CD4-positive, alpha-beta T cell (primary cell): ENCODE measurements around the gene SAPCD1. TPM values are rescaled to one million over a fixed set of nuclear protein-coding genes. Genes with fewer than 3 reads are reported as not detected.

Source experiments
- ATAC-seq: fragments of 200-7000 bp; cut with Tn5 transposase; one replicate; pipeline ENCODE4 v1.10.0; 2022; ENCODE audit warnings: mild to moderate bottlenecking; ENCODE audit not compliant: poor library complexity
- CTCF ChIA-PET: fragments of 350-600 bp; sonication (Branson Sonifier 250); formaldehyde crosslinking; loops from one replicate; lab custom pipeline; 2021; ENCODE audit warnings: antibody characterized with exemption, inconsistent platforms; lab: Charles Lee
- POLR2A ChIA-PET: fragments of 350-600 bp; sonication (Branson Sonifier 250); formaldehyde crosslinking; loops from one replicate; lab custom pipeline; 2021; ENCODE audit warnings: antibody characterized with exemption, inconsistent platforms; lab: Charles Lee
- DNase-seq, 14 experiments: peaks; one replicate each; pipeline ENCODE4 v3.0.0-alpha.2; 2013 to 2020; ENCODE audit warnings: mixed read lengths in 2 of 14
- H3K27ac ChIP-seq, 2 donors: one replicate each; pipeline versions ENCODE4 v1.5.1 to v1.7.0; 2013; ENCODE audit warnings: low read length in 2 of 2, low read depth in 1 of 2, mild to moderate bottlenecking in 1 of 2
- H3K27me3 ChIP-seq, 2 experiments: 1 replicate in 1 of 2; 2 replicates in 1 of 2; pipeline versions ENCODE4 v1.6.1 to v1.7.0; 2013; ENCODE audit warnings: low read length in 2 of 2, control low read depth in 1 of 2, mild to moderate bottlenecking in 1 of 2, moderate library complexity in 1 of 2; ENCODE audit not compliant: insufficient read depth in 2 of 2, control insufficient read depth in 1 of 2
- H3K36me3 ChIP-seq: one replicate; pipeline ENCODE4 v1.6.1; 2013; ENCODE audit warnings: low read length, control low read depth; ENCODE audit not compliant: insufficient read depth
- H3K4me1 ChIP-seq: one replicate; pipeline ENCODE4 v1.6.1; 2013; ENCODE audit warnings: low read length, control low read depth; ENCODE audit not compliant: insufficient read depth
- H3K4me3 ChIP-seq: one replicate; pipeline ENCODE4 v1.5.1; 2013; ENCODE audit warnings: mild to moderate bottlenecking, low read length, moderate library complexity
- H3K9me3 ChIP-seq, 2 experiments: 1 replicate in 1 of 2; 2 replicates in 1 of 2; pipeline versions ENCODE4 v1.6.1 to v1.7.0; 2013; ENCODE audit warnings: low read length in 2 of 2, mild to moderate bottlenecking in 2 of 2, control low read depth in 1 of 2, moderate library complexity in 1 of 2; ENCODE audit not compliant: control insufficient read depth in 1 of 2, insufficient read depth in 1 of 2
- H3K27ac Mint-ChIP-seq: one replicate; pipeline ENCODE4 v1.8.0; 2020; ENCODE audit warnings: mixed read lengths
- H3K27me3 Mint-ChIP-seq: one replicate; pipeline ENCODE4 v1.8.0; 2021; ENCODE audit warnings: mixed read lengths
- H3K36me3 Mint-ChIP-seq: one replicate; pipeline ENCODE4 v1.8.0; 2021; ENCODE audit warnings: low read depth, mixed read lengths
- H3K4me1 Mint-ChIP-seq: one replicate; pipeline ENCODE4 v1.8.0; 2021; ENCODE audit warnings: low read depth, mixed read lengths
- H3K4me3 Mint-ChIP-seq: one replicate; pipeline ENCODE4 v1.8.0; 2020; ENCODE audit warnings: mild to moderate bottlenecking, mixed read lengths
- H3K9me3 Mint-ChIP-seq: one replicate; pipeline ENCODE4 v1.8.0; 2020; ENCODE audit warnings: mixed read lengths
- intact Hi-C, 2 experiments: fragments of 100-400 bp; cut with DNase I in 1 of 2; cut with micrococcal nuclease in 1 of 2; formaldehyde crosslinking; loops; one replicate each; pipeline versions ENCODE4 v1.15.1 to v1.9.0; 2023 to 2025; cut with DNase I, micrococcal nuclease
- total RNA-seq, 174 experiments: library from RNA in 2 of 174; stranded (reverse) in 2 of 174; gene quantifications; one replicate each; pipeline ENCODE4 v1.2.3 and lab custom pipeline; 2021 to 2026
- TF ChIP-seq, protein P1 (sequence below): fragments of 200-600 bp; IDR thresholded peaks from one replicate; pipeline ENCODE4 v1.8.0; 2022; ENCODE audit warnings: antibody characterized with exemption, mild to moderate bottlenecking

SAPCD1 gene
- total RNA-seq, 2 experiments from 2014 or later: 2.7 to 2.8 TPM

DNA sequence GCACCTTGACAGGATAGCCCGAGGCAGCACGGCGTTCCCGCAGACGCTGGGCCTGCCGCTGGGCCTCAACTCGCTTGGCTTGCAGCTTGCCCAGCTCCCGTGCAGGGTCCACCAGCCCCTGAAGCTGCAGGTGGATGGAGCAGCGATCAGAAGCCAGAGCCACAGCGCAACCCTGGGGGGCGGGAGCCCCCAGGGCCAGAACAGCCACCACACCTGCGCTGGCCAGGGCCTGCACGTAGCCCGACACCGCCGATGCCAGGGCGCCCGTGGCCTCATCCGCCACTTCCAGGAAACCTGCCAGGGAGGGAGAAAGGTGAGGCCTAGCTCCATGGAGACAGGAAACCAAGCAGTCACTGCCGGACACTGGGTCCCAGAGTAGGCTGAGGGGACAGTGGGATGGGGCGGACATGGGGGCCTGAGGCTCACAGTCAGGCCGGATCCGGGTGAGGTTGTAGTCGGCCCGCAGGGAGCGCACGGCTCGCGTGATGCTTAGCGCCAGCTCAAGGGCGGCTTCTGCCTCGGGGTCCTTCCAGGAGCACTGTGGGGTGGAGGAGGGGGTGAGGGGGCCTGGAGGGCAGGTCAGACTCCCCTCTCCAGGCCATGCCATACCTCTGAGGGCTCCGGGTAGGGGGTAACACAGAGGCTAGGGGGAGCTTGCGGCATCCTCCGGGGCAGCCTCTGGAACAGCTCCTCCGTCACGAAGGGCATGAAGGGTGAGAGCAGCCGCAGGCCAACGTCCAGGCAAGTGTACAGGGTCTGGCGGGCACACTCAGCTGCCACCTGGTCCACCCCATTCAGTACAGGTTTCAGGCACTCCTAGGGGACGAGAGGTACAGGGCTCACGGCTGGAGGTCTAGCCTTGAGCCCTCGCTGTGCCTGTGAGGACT is 16.8 kb downstream of the SAPCD1 start:
- no peaks in the 10 kb centered on the region for H3K9me3 Mint-ChIP-seq
- ChIA-PET CTCF (interaction anchor here (1.6 kb wide), 1 partner anchor 10 kb away, joined by 3 read pairs; no protein-coding TSS in a partner anchor), POLR2A (no interaction called here)
- DNase-seq: no peak
- Histone ChIP-seq H3K4me1 (peaks cover 37% of the 10 kb centered on the region), H3K4me3 (no peak overlapping the region), H3K36me3 (peaks cover 53% of the 10 kb centered on the region), H3K27ac (no peak overlapping the region), H3K27me3 (no peaks in the 10 kb centered on the region), H3K9me3 (no peaks in the 10 kb centered on the region)
- H3K27me3 Mint-ChIP-seq: no peaks in the 10 kb centered on the region
- H3K4me3 Mint-ChIP-seq: no peak overlapping the region
- H3K36me3 Mint-ChIP-seq: peaks cover 40% of the 10 kb centered on the region
- H3K27ac Mint-ChIP-seq: no peak overlapping the region
- TF ChIP-seq, protein P1, sequence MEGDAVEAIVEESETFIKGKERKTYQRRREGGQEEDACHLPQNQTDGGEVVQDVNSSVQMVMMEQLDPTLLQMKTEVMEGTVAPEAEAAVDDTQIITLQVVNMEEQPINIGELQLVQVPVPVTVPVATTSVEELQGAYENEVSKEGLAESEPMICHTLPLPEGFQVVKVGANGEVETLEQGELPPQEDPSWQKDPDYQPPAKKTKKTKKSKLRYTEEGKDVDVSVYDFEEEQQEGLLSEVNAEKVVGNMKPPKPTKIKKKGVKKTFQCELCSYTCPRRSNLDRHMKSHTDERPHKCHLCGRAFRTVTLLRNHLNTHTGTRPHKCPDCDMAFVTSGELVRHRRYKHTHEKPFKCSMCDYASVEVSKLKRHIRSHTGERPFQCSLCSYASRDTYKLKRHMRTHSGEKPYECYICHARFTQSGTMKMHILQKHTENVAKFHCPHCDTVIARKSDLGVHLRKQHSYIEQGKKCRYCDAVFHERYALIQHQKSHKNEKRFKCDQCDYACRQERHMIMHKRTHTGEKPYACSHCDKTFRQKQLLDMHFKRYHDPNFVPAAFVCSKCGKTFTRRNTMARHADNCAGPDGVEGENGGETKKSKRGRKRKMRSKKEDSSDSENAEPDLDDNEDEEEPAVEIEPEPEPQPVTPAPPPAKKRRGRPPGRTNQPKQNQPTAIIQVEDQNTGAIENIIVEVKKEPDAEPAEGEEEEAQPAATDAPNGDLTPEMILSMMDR: no peak
- ATAC-seq: no peak
- peaks cover 20% of the 10 kb centered on the region for H3K4me1 Mint-ChIP-seq
- intact Hi-C loops: no loop called here

DNA sequence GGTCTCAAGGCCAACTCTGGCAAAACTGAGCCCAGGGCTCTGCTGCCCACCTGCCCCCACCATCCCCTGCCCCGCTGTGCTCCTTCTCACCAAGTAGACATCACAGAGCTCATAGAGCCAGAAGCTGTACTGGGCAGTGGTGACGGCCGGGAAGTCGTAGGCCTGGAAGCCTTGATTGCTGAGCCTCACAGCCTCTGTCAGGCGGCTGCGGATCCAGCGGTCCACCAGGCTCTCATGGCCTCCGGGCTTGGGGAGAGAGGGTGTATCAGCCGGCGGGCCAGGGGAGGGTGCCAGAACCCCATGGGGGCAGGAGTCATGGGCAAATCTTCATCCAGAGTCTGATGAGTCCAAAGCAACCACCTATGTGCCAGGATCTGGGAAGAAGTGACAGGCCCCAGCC is 17.5 kb downstream of the SAPCD1 start:
- ATAC-seq (no peak), DNase-seq (no peak)
- TF ChIP-seq, protein P1: no peak
- intact Hi-C loops: no loop called here
- H3K27ac Mint-ChIP-seq: no peak overlapping the region
- no peaks in the 10 kb centered on the region for H3K27me3 Mint-ChIP-seq
- Histone ChIP-seq H3K27ac (no peak overlapping the region), H3K9me3 (no peaks in the 10 kb centered on the region), H3K4me3 (no peak overlapping the region), H3K36me3 (peaks cover 59% of the 10 kb centered on the region), H3K27me3 (no peaks in the 10 kb centered on the region), H3K4me1 (peaks cover 32% of the 10 kb centered on the region)
- peaks cover 47% of the 10 kb centered on the region for H3K36me3 Mint-ChIP-seq
- H3K9me3 Mint-ChIP-seq: no peaks in the 10 kb centered on the region
- CTCF ChIA-PET: no interaction called here
- POLR2A ChIA-PET: no interaction called here
- H3K4me1 Mint-ChIP-seq: peaks cover 20% of the 10 kb centered on the region
- no peak overlapping the region for H3K4me3 Mint-ChIP-seq

DNA sequence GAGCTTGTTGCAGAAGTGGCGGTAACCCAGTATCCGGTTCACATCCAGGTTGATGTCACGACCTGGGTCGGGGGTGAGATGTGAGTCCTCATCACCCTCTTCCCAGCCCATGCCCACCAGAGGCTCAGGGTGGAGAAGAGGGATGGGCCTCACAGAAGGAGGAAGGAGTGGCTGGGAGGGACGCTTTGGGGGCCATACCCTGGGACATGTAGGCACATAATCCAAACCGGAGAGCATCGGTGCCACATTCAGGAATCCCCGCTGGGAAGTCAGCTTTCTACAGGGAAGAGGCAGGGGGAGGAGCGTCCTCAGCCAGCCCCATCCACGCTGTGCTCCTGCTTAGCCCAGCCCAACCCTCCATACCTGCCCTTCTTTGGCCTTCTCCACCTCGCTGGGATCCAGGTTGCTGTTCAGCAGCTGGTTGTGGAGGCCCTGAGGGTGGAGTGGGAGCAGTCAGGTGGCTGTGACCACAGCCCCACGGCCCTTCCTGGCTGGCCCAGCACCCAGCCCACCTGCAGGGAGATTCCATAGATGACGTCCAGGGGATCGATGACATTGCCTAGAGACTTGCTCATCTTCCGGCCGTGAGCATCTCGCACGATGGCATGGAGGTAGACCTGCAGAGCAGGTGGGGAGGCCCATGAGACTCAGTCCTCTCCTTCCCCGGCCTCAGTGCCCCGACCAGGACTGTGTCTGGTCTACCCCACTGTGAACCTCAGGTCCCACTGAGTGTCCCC is 18.2 kb downstream of the SAPCD1 start:
- no peak for DNase-seq
- H3K4me1 Mint-ChIP-seq: peaks cover 14% of the 10 kb centered on the region
- TF ChIP-seq, protein P1: no peak
- no peaks in the 10 kb centered on the region for H3K27me3 Mint-ChIP-seq
- H3K4me1 ChIP-seq: peaks cover 26% of the 10 kb centered on the region
- no peak overlapping the region for H3K4me3 Mint-ChIP-seq
- no peak overlapping the region for H3K27ac ChIP-seq
- H3K9me3 ChIP-seq: no peaks in the 10 kb centered on the region
- POLR2A ChIA-PET: no interaction called here
- no peak for ATAC-seq
- H3K9me3 Mint-ChIP-seq: no peaks in the 10 kb centered on the region
- no peak overlapping the region for H3K27ac Mint-ChIP-seq
- H3K36me3 ChIP-seq: peaks cover 67% of the 10 kb centered on the region
- no peak overlapping the region for H3K4me3 ChIP-seq
- CTCF ChIA-PET: no interaction called here
- peaks cover 48% of the 10 kb centered on the region for H3K36me3 Mint-ChIP-seq
- intact Hi-C loops: no loop called here
- no peaks in the 10 kb centered on the region for H3K27me3 ChIP-seq
